Measurements from ENCODE around the gene NUDT3. TPM values are rescaled to one million over a fixed set of nuclear protein-coding genes. Genes with fewer than 3 reads are reported as not detected.
"Not testable (repeated sequence)": the region's sequence is repeated elsewhere in the genome, so short reads cannot be mapped to it uniquely, and the experiment has no call there.

NUDT3 gene
- total RNA-seq, 2 donors from 2014 or later, result 11.9 to 16.2 TPM

DNA sequence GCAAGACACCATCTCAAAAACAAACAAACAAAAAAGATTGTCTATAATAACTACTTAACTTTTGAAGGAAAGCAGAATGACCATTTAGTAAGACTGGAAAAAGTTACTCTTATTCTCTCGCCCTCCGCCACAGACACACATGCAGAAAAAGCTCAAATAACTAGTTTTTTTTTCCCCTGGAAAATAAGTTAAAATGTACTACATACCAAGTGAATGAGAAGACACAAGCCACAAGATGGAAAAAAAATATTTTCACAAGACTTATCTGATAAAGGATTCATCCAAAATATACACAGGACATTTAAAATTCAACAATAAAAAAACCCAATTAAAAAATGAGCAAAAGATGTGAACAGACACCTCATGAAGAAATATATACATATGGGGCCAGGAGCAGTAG lies 31.9 kb downstream of the NUDT3 start:
- no peak overlapping the region for H3K9ac ChIP-seq (ENCODE audit: low read depth in 2 of 2, low read length in 2 of 2)
- no peaks in the 10 kb centered on the region for H3K4me1 ChIP-seq
- no peaks in the 10 kb centered on the region for H3K36me3 ChIP-seq
- no peaks in the 10 kb centered on the region for H3K27me3 ChIP-seq
- intact Hi-C loops (cut with DNase I), result no loop called here
- DNase-seq, result no peak
- H3K27ac ChIP-seq, result no peak overlapping the region
- H3K4me3 ChIP-seq, result no peak overlapping the region
- TF ChIP-seq, protein P1, sequence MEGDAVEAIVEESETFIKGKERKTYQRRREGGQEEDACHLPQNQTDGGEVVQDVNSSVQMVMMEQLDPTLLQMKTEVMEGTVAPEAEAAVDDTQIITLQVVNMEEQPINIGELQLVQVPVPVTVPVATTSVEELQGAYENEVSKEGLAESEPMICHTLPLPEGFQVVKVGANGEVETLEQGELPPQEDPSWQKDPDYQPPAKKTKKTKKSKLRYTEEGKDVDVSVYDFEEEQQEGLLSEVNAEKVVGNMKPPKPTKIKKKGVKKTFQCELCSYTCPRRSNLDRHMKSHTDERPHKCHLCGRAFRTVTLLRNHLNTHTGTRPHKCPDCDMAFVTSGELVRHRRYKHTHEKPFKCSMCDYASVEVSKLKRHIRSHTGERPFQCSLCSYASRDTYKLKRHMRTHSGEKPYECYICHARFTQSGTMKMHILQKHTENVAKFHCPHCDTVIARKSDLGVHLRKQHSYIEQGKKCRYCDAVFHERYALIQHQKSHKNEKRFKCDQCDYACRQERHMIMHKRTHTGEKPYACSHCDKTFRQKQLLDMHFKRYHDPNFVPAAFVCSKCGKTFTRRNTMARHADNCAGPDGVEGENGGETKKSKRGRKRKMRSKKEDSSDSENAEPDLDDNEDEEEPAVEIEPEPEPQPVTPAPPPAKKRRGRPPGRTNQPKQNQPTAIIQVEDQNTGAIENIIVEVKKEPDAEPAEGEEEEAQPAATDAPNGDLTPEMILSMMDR (IDR thresholded peaks at IDR 0.05), result no peak
- no peaks in the 10 kb centered on the region for H3K9me3 ChIP-seq

DNA sequence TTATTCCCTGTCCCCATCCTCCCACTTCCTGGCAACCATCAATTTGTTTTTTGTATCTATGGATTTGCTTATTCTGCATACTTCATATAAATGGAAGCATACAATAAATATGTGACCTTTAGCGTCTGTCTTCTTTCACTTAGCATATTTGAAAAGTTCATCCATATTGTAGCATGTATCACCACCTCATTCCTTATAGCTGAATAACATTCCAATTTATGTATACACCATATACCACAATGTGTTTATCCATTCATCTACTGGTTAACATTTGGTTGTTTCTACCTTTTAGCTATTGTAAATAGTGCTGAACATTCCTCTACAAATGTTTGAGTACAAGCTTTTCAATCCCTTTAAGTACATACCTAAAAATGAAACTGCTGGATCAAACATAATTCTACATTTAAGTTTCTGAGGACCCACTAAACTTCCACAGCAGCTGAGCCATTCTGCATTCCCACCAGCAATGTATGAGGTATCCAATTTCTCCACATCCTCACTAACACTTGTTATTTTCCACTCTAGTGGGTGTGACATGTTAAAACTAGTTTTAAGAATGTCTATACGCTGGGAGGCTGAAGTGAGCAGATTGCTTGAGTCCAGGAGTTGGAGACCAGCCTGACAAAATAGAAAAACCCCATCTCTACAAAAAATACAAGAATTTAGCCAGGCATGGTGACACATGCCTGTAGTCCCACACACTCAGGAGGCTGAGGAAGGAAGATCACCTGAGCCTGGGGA lies 32.9 kb downstream of the NUDT3 start:
- no peaks in the 10 kb centered on the region for H3K36me3 ChIP-seq
- no peaks in the 10 kb centered on the region for H3K9me3 ChIP-seq
- no peak overlapping the region for H3K4me3 ChIP-seq
- H3K27me3 ChIP-seq, result no peaks in the 10 kb centered on the region
- no peak overlapping the region for H3K27ac ChIP-seq
- DNase-seq, result no peak
- intact Hi-C loops (cut with DNase I), result no loop called here
- no peak overlapping the region for H3K9ac ChIP-seq (ENCODE audit: low read depth in 2 of 2, low read length in 2 of 2)
- TF ChIP-seq, protein P1 (IDR thresholded peaks at IDR 0.05), result no peak
- no peaks in the 10 kb centered on the region for H3K4me1 ChIP-seq

DNA sequence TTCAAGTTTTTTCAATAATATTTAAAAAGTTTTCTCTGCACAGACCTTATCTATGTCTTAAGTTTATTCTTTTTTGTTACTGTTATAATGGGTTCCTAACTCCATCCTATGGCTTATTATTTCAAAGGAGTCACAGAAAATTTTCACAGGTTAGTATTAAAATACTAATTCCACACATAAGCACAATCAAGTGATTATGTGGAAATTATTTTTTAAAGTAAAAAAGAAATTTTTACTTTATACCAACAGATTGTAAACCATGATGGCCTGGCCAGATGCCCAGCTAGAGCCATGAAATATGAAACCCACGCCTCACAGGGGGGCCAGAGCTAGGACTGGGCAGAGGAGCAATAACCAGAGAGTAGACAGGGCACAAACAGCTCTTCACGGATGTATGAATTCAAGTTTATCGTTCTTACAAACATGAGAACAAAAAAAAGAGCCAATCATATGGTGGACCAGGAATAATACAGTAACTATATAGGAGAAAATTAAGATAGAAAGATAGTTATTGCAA lies 34.0 kb downstream of the NUDT3 start:
- no peak for DNase-seq
- TF ChIP-seq, protein P1 (IDR thresholded peaks at IDR 0.05), result no peak

DNA sequence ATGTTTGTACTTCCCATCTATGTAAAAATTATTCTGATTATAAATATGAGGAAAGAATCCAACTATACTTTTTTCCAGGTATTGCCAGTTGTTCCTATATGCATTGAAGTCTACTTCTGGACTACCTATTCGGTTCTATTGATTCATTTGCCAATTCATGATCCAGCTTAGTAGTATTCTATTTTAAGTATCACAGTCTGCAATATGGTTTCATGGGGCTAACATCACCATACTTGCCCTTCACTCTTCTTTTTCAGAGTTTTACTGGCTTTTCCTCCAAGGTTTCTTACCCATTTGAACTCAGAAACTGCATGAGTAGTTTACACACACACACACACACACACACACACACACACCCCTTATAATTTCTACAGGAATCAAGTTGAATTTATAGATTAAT lies 34.5 kb downstream of the NUDT3 start:
- Histone ChIP-seq H3K9me3 (no peaks in the 10 kb centered on the region), H3K36me3 (no peaks in the 10 kb centered on the region), H3K27me3 (no peaks in the 10 kb centered on the region), H3K4me1 (no peaks in the 10 kb centered on the region), H3K9ac (ENCODE audit: low read depth in 2 of 2, low read length in 2 of 2) (no peak overlapping the region), H3K4me3 (no peak overlapping the region), H3K27ac (no peak overlapping the region)
- TF ChIP-seq, protein P1 (IDR thresholded peaks at IDR 0.05), result no peak
- no peak for DNase-seq
- intact Hi-C loops (cut with DNase I), result no loop called here

More for the DNA sequence above, 34.0 kb downstream of the NUDT3 start:
- Histone ChIP-seq H3K27ac (no peak overlapping the region), H3K27me3 (no peaks in the 10 kb centered on the region), H3K9me3 (no peaks in the 10 kb centered on the region), H3K4me1 (no peaks in the 10 kb centered on the region), H3K36me3 (no peaks in the 10 kb centered on the region), H3K4me3 (no peak overlapping the region), H3K9ac (ENCODE audit: low read depth in 2 of 2, low read length in 2 of 2) (no peak overlapping the region)
- intact Hi-C loops (cut with DNase I), result no loop called here

DNA sequence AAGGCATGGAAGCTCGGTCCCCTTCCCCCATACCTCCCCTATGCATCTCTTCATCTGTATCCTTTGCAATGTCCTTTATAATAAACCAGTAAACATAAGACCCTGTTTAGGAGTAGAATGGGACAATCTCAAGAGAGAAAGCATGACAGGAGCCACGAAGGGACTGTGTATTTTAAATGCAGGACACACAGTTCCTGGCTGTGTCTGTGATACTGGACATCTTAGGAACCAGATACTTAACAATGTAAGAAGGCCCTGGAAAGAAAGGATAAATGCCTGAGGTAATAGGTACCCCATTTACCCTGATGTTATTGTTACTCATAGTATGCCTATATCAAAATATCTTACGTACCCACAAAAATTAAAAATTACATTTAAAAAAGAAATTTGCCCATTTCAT lies 36.6 kb downstream of the NUDT3 start:
- TF ChIP-seq, protein P1 (IDR thresholded peaks at IDR 0.05), result no peak
- no peak overlapping the region for H3K27ac ChIP-seq
- H3K9me3 ChIP-seq, result no peaks in the 10 kb centered on the region
- no peaks in the 10 kb centered on the region for H3K4me1 ChIP-seq
- no peaks in the 10 kb centered on the region for H3K27me3 ChIP-seq
- intact Hi-C loops (cut with DNase I), result no loop called here
- H3K9ac ChIP-seq (ENCODE audit: low read depth in 2 of 2, low read length in 2 of 2), result no peak overlapping the region
- no peak for DNase-seq
- H3K36me3 ChIP-seq, result no peaks in the 10 kb centered on the region
- no peak overlapping the region for H3K4me3 ChIP-seq

DNA sequence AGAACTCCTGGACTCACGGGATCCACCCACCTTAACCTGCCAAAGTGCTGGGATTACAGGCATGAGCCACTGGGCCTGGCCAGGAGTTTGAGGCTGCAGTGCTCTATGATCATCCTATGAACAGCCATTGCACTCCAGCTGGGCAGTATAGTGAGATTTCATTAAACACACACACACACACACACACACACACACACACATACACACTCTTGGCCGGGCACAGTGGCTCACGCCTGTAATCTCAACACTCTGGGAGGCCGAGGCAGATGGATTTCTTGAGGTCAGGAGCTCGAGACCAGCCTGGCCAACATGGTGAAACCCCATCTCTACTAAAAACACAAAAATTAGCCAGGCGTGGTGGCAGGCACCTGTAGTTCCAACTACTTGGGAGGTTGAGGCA lies 38.2 kb downstream of the NUDT3 start:
- DNase-seq; H3K9me3 ChIP-seq; H3K27ac ChIP-seq; H3K4me3 ChIP-seq; H3K36me3 ChIP-seq; H3K27me3 ChIP-seq; intact Hi-C loops (cut with DNase I); H3K9ac ChIP-seq (ENCODE audit: low read depth in 2 of 2, low read length in 2 of 2); H3K4me1 ChIP-seq: not testable (repeated sequence)

DNA sequence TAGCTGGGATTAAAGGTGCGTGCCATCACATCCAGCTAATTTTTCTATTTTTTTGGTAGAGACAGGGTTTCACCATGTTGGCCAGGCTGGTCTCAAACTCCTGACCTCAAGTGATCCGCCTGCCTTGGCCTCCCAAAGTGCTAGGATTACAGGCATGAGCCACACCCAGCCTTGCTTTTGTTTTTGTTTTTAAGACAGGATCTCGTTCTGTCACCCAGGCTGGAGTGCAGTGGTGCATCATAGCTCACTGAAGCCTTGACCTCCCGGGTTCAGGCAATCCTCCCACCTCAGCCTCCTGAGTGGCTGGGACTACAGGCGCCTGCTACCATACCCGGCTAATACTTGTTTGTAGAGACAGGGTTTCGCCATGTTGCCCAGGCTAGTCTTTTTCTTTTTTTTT lies 38.9 kb downstream of the NUDT3 start:
- H3K9me3 ChIP-seq; DNase-seq; intact Hi-C loops (cut with DNase I); H3K27ac ChIP-seq; H3K4me3 ChIP-seq; H3K36me3 ChIP-seq; H3K4me1 ChIP-seq; H3K9ac ChIP-seq (ENCODE audit: low read depth in 2 of 2, low read length in 2 of 2); H3K27me3 ChIP-seq: not testable (repeated sequence)

Measured in colonic mucosa (tissue), 4 donors.